HG02840 (cell line): ENCODE results near the gene ABLIM2.

ENCODE experiments used
- ATAC-seq: cut with Tn5 transposase; IDR thresholded peaks from one replicate; pipeline ENCODE4 v1.9.1; 2021; ENCODE audit warnings: mild to moderate bottlenecking, moderate library complexity, moderate number of reproducible peaks; ENCODE audit not compliant: unreplicated experiment, low FRiP score

The ABLIM2 gene

GRCh38 chr4:7971881-7972500 lies 186.6 kb downstream of the ABLIM2 start:
- ATAC-seq = no peak

GRCh38 chr4:7971159-7971631 lies 187.4 kb downstream of the ABLIM2 start:
- no peak for ATAC-seq

GRCh38 chr4:7970361-7970946 lies 188.2 kb downstream of the ABLIM2 start:
- ATAC-seq = no peak

DNA sequence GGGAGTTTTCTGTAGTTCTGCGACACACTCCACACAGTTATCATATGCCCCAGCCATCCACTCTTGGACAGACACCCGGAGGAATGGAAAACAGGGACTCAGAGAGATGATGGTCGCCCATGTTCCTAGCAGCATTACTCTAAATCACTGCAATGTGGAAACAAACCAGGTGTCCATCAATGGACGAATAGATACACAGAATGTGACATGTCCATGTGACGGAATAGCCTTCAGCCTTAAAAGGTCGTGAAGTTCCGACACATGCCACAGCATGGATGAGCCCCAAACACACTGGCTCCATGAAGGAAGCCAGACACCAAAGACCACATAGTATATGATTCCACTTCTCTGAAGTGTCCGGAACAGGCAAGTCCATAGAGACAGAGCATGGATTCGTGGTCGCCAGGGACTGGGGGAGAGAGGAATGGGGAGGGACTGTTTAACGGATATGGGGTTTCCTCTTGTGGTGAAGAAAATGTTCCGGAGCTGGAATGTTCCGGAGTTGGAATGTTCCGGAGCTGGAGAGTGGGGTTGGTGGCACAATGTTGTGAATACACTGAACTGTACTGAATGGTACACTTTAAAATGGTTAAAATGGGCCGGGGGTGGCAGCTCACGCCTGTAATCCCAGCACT lies 190.2 kb downstream of the ABLIM2 start:
- ATAC-seq = no peak

- ATAC-seq = no peak
Measured at GRCh38 chr4:7967501-7968261, 190.9 kb downstream of the ABLIM2 start.

- no peak for ATAC-seq
Measured at GRCh38 chr4:7967063-7967440, 191.6 kb downstream of the ABLIM2 start.

DNA sequence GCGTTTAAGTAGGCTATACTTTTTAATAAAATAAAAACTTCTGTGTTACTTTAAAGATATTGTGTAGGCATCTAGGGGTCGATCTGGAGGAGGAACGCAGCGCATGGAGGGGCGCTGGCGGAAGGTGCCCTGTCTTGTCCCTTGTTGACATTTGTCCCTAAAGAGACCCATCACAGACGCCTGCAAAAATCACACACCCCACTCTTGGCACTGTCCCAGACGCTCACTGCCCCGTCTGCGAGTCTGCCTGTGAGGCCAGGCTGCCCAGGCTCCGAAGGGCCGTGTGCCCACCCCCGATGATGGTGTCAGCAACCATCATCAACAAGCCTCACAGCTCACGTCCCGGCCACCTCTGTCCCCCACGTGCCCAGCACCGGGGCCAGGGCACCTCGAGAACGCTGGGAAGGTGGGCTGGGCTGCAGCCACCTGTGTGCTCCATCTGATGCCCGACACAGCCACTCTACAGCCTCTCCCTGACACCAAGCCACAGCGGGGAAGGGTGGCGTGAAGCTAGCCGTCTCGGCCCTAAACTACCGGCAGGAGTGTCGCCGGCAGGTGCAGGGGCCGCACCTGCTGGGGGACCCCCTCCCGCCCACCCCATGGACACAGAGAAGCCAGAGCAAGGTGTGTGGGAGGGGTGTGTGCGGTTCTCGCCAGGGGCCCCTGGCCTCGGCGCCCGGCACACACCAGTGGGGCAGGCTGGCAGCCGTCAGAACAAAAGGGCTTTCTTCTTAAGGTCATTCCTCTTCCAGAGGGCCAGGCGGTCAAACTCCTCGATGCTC lies 192.1 kb downstream of the ABLIM2 start:
- no peak for ATAC-seq

- ATAC-seq = no peak
Measured at GRCh38 chr4:7964890-7965662, 193.5 kb downstream of the ABLIM2 start.

DNA sequence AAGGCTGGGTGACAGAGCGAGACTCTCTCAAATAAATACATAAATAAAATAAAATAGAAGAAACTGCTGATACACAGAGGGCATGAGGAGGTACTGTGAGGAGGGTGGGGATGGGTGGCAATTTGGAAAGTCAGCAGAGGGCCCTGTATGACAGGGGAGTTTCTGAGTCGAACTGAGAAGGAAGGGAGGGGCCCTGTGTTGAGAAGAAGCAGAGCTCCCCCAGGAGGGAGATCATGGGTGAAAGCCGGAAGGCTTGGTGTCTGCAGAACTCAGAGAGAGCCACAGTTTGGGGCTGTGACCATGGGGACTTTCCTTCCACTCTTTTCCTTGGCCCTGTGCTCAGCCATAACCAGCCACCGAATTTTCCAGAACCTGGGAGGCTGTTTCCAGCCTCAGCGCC lies 194.2 kb downstream of the ABLIM2 start:
- ATAC-seq = no peak

- ATAC-seq = no peak
Measured at GRCh38 chr4:7963691-7964090, 194.9 kb downstream of the ABLIM2 start.

- no peak for ATAC-seq
Measured at GRCh38 chr4:7962609-7963508, 195.8 kb downstream of the ABLIM2 start.

- no peak for ATAC-seq
Measured at GRCh38 chr4:7960790-7961655, 197.6 kb downstream of the ABLIM2 start.

GRCh38 chr4:7960017-7960789 lies 198.4 kb downstream of the ABLIM2 start:
- no peak for ATAC-seq

GRCh38 chr4:7959078-7959477 lies 199.5 kb downstream of the ABLIM2 start:
- ATAC-seq = no peak

DNA sequence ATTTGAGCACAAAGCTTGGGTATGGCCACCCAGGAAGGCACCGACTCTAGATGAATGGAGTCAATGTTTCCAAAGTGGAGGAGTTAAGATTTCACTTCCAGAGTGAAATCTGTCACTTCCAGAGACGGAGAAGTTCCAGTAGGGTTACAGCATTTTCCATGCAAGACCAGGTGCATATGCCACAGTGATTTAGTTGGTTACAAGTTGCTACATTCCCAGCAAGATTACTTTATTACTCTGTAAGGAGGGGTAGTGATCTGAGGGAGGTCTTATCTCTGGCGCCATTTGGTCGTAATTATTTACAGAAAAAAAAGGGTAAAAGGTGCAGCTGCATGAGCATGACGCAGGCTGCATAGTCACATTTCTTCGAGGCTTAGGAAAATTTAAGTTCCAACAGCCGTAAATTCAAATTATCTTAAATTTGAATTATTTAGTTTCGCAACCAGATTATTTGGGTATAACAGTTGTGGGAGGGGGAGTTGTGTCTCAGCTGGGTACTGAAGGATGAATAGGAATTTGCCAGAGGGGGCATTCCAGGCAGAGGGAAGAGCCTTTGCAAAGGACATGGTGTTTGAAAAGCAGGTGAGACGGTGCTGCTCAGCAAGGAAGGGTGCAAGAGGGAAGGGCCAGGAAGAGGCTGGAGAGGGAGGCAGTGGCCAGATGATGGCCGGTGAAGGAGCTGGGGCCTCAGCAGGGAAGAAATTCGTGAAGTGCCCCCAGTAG lies 201.5 kb downstream of the ABLIM2 start:
- ATAC-seq = no peak

GRCh38 chr4:7956270-7956808 lies 202.3 kb downstream of the ABLIM2 start:
- ATAC-seq = no peak
